ENCODE results near the gene CSNK1A1. TPM values are rescaled to one million over a fixed set of nuclear protein-coding genes. Genes with fewer than 3 reads are reported as not detected.
A peak's percentile ranks its signal among the peaks of the same experiment; 100 is the strongest.

The CSNK1A1 gene
- total RNA-seq, 8 experiments from 2014 or later: 196 to 391 (median 279) TPM

DNA sequence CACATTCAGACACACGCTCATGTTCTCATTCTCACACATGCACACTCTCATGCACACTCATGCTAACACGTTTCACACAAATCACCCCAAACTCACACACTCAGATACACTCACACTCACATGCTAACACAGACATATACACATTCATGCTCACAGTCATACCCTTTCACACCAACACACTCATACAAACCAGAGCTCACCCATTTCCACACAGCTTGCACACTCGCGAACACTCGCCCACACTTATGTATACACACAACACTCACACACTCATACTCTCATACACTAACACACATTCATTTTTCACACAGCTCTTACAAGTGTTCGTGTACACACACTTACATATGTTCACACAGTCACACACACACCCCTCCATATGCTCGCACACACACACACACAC is 108.0 kb downstream of the CSNK1A1 start:
- WGBS, 10 experiments: 67 to 100% (median 80%) methylated on average over 1 to 5 of the region's 7 CpGs; no CpG with 5 or more reads in 2 of the 10 experiments
- ATAC-seq (replicated peaks in 6 of 8): no peak
- Histone ChIP-seq H3K4me3 (no peak overlapping the region), H3K4me1 (replicated peaks in 1 of 2) (peaks cover 10 to 23% of the 10 kb centered on the region in 2 donors), H3K27ac (peak overlapping the region in 1 of 2 donors; percentile 53)
- in situ Hi-C loops (cut with MboI; ENCODE audit: low pct_unique_long_range_greater_than_20kb in 2 of 9, low sequenced_read_pairs in 9 of 9, unreplicated experiment in 9 of 9): loop anchor here in 7 of 9 experiments (25.0 kb wide), 1 partner anchor 119 kb away; the partner anchor contains the start of gene CSNK1A1 (in 7 of the 7)

- Histone ChIP-seq H3K27ac (peak overlapping the region; percentile 26 to 53), H3K4me1 (replicated peaks in 1 of 2) (peaks cover 10 to 23% of the 10 kb centered on the region in 2 donors), H3K4me3 (no peak overlapping the region)
- 0 to 82% (median 48%) methylated on average over 1 to 5 of the region's 17 CpGs; no CpG with 5 or more reads in 5 of the 10 experiments for WGBS, 10 experiments
- peak; percentile 13 to 65 (median 56) for ATAC-seq (replicated peaks in 6 of 8)
- in situ Hi-C loops (cut with MboI; ENCODE audit: low pct_unique_long_range_greater_than_20kb in 2 of 9, low sequenced_read_pairs in 9 of 9, unreplicated experiment in 9 of 9): loop anchor here in 7 of 9 experiments (25.0 kb wide), 1 partner anchor 120 kb away; the partner anchor contains the start of gene CSNK1A1 (in 7 of the 7)
These were observed 108.6 kb downstream of the CSNK1A1 start for GRCh38 chr5:149442563-149443182.

Other genes starting within 250 kb of the CSNK1A1 start
- gene GRPEL2, start 205.9 kb downstream of the CSNK1A1 start, total RNA-seq: 10 to 100 TPM in 7 of 8 experiments, 1 to 10 TPM in 1; 9.7 to 33.1 (median 24.0) TPM
- 10 to 100 TPM in 7 of 8 experiments, 1 to 10 TPM in 1; 8.8 to 20.0 (median 15.6) TPM for gene PCYOX1L, start 193.4 kb downstream of the CSNK1A1 start, total RNA-seq
- gene IL17B, start 172.1 kb downstream of the CSNK1A1 start, total RNA-seq: 1 to 10 TPM in 1 of 8 experiments, under 1 TPM in 1, not detected in 6; 0.33 to 1.1 TPM
- 10 to 100 TPM in 1 of 8 experiments, 1 to 10 TPM in 5, under 1 TPM in 2; 0.42 to 11.5 (median 1.4) TPM for gene ARHGEF37, start 30.1 kb upstream of the CSNK1A1 start, total RNA-seq
- gene PPARGC1B, start 178.9 kb upstream of the CSNK1A1 start, total RNA-seq: 1 to 10 TPM in 7 of 8 experiments, under 1 TPM in 1; 0.58 to 6.4 (median 2.1) TPM